ENCODE results near the gene DPF3. TPM values are rescaled to one million over a fixed set of nuclear protein-coding genes. Genes with fewer than 3 reads are reported as not detected.

The DPF3 gene
- polyA plus RNA-seq, 2 of the 4 experiments (the other 2 are of a cell fraction): 0.05 to 0.09 TPM

DNA sequence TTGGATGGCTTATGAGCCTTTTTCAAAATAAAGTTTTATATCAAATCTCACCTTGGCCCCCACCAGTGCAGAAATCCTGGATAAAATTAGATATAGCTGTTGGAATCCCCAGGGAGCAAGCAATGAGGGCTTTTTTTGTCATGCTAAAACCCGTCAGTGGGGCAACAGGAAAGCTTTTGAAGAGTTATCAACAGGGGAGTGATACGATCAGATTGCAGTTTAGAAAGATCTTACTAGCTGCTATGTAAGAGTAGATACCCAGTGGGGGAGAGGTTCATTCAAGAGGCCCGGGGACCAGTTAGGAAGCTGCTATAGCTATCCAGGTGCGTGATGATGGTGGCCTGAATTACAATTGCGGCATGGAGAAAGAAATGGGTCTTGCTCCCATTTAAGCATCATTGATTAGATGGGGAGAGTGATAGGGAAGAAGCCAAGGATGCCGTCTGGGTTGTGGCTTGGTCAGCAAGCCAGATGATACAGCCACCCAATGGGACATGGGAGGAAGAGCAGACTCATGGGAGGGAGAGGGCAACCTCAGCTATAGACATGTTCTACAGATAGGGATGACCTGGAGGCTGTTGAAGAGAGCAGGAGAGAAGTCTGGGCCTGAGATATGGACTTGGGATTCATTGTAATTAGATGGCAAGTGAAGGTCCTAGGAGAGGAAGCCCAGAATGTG is 272.4 kb downstream of the DPF3 start (continued):
- TF ChIP-seq, protein P1, sequence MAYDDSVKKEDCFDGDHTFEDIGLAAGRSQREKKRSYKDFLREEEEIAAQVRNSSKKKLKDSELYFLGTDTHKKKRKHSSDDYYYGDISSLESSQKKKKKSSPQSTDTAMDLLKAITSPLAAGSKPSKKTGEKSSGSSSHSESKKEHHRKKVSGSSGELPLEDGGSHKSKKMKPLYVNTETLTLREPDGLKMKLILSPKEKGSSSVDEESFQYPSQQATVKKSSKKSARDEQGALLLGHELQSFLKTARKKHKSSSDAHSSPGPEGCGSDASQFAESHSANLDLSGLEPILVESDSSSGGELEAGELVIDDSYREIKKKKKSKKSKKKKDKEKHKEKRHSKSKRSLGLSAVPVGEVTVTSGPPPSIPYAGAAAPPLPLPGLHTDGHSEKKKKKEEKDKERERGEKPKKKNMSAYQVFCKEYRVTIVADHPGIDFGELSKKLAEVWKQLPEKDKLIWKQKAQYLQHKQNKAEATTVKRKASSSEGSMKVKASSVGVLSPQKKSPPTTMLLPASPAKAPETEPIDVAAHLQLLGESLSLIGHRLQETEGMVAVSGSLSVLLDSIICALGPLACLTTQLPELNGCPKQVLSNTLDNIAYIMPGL (CRISPR knock-in tag; IDR thresholded peaks at IDR 0.05; ENCODE audit: borderline replicate concordance): no peak
- TF ChIP-seq, protein P2, sequence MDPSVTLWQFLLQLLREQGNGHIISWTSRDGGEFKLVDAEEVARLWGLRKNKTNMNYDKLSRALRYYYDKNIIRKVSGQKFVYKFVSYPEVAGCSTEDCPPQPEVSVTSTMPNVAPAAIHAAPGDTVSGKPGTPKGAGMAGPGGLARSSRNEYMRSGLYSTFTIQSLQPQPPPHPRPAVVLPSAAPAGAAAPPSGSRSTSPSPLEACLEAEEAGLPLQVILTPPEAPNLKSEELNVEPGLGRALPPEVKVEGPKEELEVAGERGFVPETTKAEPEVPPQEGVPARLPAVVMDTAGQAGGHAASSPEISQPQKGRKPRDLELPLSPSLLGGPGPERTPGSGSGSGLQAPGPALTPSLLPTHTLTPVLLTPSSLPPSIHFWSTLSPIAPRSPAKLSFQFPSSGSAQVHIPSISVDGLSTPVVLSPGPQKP (IDR thresholded peaks at IDR 0.05; ENCODE audit: low read depth, low read length): no peak
- no peak for TF ChIP-seq EHF (CRISPR knock-in tag; IDR thresholded peaks at IDR 0.05)

DNA sequence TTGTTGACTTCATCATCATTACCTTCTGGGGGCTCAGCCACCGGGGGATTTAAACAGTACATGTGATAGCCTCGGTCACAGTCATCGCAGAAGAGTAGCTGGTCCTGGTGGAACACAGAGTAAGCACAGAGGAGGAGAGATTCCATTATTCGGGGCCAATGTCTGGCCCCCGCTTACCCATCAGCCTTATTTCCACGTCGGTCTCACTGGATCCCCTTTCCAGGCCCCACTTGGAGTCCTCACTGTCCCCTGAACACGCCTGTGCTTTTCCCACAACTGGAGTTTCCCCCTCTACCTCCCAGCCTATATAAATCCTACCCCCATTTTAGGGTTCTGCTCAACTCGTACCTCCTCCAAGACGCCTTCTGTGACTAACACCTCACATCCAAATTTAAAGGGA is 274.0 kb downstream of the DPF3 start:
- no peak for FAIRE-seq
- Histone ChIP-seq H3K4me2 (no peak overlapping the region), H3K4me3 (no peak overlapping the region), H3K4me1 (no peaks in the 10 kb centered on the region), H3K9me3 (peaks cover 6% of the 10 kb centered on the region; the same call in 1 of the 3 replicates), H3K27ac (no peak overlapping the region)
- ATAC-seq: no peak
- TF ChIP-seq TP53 (CRISPR knock-in tag; IDR thresholded peaks at IDR 0.05) (no peak), CHD2 (IDR thresholded peaks at IDR 0.05; ENCODE audit: low read length, partially characterized antibody) (no peak)
- TF ChIP-seq, protein P3, sequence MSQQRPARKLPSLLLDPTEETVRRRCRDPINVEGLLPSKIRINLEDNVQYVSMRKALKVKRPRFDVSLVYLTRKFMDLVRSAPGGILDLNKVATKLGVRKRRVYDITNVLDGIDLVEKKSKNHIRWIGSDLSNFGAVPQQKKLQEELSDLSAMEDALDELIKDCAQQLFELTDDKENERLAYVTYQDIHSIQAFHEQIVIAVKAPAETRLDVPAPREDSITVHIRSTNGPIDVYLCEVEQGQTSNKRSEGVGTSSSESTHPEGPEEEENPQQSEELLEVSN (IDR thresholded peaks at IDR 0.05; ENCODE audit: borderline replicate concordance, low read depth): no peak
- DNase-seq (ENCODE audit: low read depth in 1 of 2, low spot score in 1 of 2): no peak
- CTCF ChIA-PET: no interaction called here
- 63% methylated on average over 10 of the region's 10 CpGs for WGBS (ENCODE audit: missing lambda C conversion rate)
- POLR2A ChIA-PET: no interaction called here

DNA sequence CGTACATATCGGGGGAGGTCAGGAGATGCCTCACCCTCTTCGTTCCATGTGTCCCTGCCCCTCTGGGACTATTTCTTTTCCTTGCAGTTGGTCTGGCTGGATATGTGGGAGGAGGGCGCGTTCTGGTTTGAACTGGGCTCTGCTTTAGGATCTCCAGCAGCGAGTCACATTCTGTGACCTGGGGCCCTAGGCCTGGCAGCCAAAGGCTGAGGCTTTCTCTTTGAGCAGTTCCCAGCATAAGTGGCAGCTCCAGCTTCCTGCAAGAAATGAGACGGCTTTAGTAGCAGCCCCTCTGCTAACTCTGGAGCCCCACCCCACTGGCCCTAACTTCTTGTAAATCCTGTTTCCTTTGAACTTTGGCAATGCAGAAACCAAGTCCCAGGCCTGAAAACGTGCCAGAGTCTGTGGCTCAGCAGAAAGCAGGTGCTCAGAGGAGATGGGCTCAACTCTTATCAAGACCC is 274.8 kb downstream of the DPF3 start:
- TF ChIP-seq NFE2L2 (conservative IDR thresholded peaks at IDR 0.05; ENCODE audit: low read length) (no peak), RCOR1 (IDR thresholded peaks at IDR 0.05; ENCODE audit: low read depth, low read length) (no peak), MAZ (IDR thresholded peaks at IDR 0.05; ENCODE audit: borderline replicate concordance, low read depth, low read length) (no peak), CBX2 (IDR thresholded peaks at IDR 0.05; ENCODE audit: borderline replicate concordance, low read depth) (no peak), RFX5 (IDR thresholded peaks at IDR 0.05) (no peak), RAD21 (conservative IDR thresholded peaks at IDR 0.05 in 1 of 2, IDR thresholded peaks at IDR 0.05 in 1 of 2) (no peak)
- TF ChIP-seq, protein P1 (CRISPR knock-in tag; IDR thresholded peaks at IDR 0.05; ENCODE audit: borderline replicate concordance): no peak
- TF ChIP-seq, protein P4, sequence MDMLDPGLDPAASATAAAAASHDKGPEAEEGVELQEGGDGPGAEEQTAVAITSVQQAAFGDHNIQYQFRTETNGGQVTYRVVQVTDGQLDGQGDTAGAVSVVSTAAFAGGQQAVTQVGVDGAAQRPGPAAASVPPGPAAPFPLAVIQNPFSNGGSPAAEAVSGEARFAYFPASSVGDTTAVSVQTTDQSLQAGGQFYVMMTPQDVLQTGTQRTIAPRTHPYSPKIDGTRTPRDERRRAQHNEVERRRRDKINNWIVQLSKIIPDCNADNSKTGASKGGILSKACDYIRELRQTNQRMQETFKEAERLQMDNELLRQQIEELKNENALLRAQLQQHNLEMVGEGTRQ (IDR thresholded peaks at IDR 0.05): no peak
- no peak overlapping the region for H3K27ac ChIP-seq
- ChIA-PET CTCF (no interaction called here), POLR2A (no interaction called here)
- H3K4me1 ChIP-seq: no peaks in the 10 kb centered on the region
- peaks cover 6% of the 10 kb centered on the region; the same call in 1 of the 3 replicates for H3K9me3 ChIP-seq
- H3K4me3 ChIP-seq: no peak overlapping the region
- ATAC-seq (no peak), FAIRE-seq (no peak), DNase-seq (ENCODE audit: low read depth in 1 of 2, low spot score in 1 of 2) (no peak)
- 69% methylated on average over 5 of the region's 8 CpGs for WGBS (ENCODE audit: missing lambda C conversion rate)
- no peak overlapping the region for H3K4me2 ChIP-seq

Data from A549 (cell line).